Stimulated activated CD4-positive, alpha-beta T cell treated with anti-CD3 and anti-CD28 coated beads, Interleukin-4, amount 100 ng/mL, for 4 hours (primary cell): ENCODE measurements around the gene LCOR.
A peak's percentile ranks its signal among the peaks of the same experiment; 100 is the strongest.
"Not testable (repeated sequence)": the region's sequence is repeated elsewhere in the genome, so short reads cannot be mapped to it uniquely, and the experiment has no call there.

ENCODE experiments used
- DNase-seq, 2 experiments: peaks; one replicate each; pipeline ENCODE4 v3.0.0-alpha.2; 2020

Gene LCOR

DNA sequence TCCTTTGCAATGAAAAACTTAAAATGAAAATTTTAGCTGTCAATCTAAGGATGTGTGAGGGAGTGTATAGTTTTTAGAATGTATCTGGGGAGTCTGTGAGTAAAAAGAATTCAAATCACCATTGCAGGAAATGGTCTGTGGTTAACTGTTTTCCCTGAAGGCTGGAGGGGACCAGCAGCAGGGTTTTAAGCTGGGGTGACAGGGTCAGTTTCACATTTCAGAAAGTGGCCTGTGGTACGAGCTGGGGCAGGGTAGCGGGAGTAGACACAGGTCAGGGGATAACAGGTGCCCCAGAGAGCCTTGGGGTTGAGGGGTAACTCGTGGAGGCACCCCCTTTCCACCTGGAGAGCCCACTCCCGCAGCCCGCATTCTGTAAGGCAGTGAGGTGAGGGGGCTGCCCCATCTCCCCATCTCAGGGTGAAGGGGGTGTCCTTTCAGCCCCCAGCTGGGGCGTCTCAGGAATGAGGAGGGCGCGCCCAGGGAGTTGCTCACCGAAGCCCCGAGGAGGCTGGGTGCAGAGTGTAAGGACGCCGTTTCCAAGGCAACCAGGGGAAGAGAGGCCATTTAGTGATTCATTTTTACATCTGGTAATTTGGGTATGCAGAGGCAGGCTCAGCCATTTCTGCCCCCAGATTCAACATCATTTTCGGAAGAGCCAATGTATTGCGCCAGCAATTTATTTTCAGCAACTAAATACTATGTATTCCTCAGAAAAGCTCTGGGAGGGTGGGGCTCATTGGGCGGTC, 184.8 kb downstream of the LCOR start:
- no peak for DNase-seq

DNA sequence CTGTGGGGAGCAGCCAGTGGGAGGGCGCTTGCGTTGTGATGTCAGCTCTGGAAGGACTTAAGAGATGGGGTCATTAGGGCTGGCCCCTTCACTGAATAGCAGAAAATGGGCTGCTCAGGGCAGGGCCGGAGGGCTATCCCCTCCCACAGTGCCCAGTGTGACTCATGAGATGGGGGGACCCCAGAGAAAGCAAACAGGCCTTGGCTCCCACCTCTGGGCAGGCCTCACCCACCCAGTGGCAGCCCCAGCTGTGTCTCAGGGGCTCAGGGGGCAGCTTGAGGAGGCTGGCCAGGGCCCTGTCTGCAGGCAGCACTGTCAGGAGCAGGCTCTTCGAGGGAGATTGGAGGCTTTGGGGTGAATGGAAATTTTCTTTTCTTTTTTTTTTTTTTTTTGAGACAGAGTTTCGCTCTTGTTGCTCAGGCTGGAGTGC, 185.4 kb downstream of the LCOR start:
- DNase-seq = no peak

DNA sequence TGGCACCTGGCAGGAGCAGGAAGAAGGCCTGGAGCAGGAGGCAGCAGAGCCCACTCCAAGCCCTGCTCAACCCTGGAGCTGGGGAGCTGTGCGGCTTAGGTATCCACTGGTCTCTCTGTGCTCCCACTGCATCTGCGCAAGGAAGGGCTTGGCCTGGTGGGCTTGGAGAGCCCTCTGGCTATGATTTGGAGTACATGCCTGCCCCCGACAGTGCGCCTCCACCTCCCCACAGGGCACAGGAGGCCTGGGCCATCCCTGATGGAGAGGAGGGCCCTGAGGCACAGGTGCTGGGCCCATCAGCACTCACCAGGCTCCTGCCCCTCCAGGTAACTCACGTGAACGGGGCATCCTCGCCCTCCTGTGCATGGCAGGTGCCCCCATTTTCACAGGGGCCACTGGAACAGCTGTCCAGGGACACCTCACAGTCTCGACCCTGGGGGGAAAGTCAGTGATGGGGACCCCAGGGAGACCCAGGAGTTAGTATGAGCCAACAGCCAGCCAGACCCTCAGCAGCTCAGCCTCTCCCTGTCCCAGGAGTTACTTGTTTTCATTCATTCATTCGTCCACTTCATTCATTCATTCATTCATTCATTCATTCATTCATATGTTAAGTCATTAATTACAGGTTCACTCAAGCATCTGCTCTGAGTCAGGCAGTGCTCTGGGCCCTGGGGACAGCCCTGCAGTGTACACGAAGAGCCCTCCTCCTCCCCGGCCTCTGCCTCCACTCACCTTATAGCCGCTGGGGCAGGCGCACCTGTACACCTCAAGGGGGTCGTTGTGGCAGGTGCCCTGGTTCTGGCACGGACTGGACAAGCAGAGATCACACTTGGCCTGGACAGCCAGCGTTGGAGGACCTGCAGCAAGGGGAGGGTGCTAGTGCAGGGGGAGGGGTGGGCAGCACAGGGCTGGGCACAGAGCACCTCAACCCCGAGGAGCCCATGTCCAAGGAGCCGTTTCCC, 186.4 kb downstream of the LCOR start:
- DNase-seq = no peak

DNA sequence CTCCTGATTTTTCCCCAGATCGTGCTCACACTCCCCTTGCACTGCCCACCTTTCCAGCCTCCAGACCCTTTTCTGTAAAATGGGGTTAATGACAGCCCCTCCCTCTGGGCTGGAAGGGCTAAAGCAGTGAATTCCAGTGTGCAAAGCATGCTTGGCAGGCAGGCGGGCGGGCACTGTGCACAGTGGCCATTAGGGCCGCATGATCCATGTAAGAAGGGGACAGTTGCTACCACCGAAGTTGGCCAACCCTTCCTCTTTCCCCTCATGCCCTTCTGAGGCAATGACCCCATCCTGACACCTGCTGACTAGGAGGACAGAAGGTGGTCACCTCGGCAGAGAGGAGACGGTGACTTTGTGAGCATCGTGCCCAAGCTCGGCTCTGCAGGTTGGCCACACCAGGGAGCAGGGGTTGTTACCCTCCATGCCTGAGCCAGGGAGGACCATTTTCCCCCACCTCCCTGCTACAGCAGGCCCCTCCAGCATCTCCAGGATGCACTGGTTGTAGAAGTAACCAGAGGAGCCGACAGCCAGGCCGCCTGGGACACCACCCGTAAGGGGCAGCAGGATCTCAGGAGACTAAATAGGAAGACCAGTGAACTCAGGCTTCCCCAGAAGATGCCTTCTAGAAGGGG, 187.2 kb downstream of the LCOR start:
- DNase-seq = no peak

DNA sequence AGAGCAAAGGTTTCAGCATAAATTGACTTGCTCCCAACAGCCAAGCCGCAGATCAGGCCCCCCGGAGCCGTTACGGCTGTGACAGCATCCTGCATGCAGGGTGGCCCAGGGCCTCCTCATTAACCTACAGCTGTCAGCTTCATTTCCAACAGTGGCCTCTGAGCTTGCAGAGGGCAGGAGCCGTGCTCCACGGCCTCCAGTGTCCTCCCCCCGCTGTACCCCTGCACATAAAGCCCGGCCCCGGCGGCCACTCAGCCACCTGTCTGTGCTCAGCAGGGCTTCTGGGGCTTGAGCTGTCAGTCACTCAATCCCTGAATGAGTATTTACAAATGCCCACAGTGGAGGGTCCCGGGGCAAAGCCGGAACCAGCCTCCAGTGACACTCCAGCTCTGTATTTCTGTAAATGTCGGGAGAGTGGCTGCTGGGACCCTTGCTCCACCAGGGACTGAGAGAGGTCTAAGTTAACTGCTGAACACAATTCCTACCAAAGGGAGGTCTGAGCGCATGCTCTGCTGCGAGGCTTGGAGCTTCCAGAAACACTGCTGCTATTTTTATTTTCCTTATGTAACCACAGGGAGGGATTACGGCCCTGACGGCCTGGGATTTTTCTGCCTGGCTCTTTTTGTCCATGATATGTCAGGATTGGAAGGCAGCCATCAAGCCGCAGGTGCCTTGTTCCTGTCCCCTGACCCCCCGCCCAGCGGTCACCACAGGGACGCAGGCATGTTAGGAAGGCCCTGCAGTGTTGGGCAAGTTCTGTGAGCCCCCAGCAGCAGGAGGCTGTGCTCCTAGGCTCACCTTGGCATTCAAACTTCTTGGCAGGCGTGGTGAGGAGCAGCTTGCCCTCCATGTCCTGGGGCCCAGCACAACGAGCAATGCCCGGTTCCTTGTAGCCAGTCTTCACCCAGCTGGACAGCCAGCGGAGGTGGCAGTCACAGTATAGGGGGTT, 188.6 kb downstream of the LCOR start:
- DNase-seq = no peak

DNA sequence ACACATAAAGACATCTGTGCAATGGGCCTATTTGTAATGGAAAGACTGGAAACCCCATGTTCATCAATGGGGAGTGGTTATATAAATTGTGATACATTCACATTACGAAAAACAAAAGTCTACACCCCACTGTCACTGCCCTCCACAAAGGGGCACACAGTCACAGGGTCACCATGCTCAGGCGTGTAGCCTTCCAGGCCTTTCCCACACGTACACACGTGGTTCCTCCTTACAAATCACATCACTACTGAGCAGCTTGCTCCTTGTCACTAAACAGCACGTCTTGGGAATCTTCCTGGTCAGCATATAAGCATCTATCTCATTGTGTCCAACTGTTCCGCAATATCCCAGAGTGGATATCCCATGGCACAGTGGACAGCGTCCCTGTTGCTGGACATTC, 190.5 kb downstream of the LCOR start:
- DNase-seq = no peak

DNA sequence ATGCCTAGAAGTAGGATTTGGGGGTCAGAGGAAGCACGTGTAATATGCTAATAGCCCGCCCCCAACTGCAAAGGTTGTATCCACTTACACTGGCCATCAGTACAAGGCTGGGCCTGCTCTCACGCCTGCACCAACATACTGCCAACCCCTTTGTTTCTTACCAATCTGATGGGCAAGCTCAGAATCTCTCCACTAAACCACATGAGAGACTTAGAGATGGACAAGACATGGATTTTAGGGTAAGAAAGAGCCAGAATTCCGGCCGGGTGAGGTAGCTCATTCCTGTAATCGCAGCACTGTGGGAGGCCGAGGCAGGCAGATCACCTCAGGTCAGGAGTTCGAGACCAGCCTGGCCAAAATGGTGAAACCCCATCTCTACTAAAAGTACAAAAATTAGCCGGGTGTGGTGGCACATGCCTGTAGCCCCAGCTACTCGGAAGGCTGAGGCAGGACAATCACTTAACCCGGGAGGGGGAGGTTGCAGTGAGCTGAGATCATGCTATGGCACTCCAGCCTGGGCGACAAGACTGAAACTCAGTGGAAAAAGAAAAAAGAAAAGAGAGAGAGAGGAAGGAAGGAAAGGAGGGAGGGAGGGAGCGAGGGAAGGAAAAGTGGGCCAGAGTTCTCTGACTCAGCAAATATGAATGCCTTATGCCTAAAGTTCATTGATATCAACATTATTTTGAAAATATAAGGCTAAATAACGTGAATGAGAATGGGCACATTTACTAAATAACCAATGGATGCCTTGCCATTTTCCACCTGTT, 191.5 kb downstream of the LCOR start:
- DNase-seq = no peak

DNA sequence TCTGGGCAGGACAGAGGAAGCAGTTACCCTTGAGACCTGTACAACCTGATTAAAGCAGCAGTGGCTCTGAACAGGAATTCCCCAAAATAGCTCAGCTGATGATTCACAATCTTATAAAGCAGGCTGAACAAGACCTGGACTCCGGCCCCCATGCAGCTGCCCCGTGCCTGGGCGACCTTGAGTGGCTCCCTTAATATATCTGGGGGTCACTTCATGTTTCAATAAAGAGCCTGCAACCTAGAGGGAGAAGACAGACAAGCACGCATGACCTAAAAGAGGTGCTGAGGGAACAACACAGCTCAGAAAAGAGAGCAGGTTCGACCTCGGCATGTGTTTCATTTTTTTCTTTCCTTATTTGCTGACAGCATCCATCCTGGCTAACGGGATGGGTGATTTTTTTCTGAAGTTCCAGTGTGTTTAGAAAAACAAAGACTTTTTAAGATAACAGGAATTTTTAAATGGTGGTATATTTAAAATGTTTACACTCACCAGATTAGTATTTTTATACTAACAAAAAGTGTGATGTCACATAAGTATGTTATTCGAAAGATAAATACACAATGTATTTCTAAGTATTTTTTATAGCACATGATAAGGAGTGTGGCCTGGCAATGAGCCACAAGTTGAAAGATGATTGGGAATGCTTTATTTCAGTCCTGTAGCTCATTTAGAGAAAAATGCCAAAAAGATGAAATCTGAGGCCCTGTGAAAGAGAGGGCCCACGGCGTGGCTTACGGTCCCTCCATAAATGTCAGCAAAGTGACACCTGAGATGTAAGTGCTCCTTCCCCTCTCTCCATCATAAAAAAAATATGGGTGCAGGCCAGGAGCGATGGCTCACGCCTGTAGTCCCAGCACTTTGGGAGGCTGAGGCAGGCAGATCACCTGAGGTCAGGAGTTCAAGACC, 192.3 kb downstream of the LCOR start:
- DNase-seq = no peak

DNA sequence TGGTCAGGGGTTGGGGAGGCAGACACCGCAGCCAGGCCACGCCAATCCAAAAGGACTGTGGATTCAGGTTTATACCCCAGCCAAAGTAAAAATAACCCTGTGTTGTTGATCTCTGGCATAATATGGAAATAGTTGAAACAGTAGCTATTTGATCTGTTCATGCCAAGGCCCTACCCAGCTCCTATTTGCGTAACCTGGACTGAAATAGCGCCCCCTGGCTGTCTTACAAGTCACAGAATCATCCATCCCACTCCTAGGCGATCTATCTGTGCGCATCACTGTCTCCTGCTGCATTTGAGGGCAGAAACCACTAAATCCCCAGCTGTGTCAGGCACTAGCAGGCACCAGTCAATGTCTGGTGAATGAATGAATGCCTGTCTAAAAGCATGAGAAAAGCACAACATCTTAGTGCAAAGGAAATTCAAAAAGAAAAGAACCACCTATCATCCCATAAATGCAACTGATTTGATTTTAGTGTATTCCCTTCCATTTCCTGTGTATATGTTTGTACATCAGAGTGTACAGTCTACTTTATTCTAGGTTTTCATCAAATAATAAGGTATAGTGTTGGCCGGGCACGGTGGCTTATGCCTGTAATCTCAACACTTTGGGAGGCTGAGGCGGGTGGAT, 193.6 kb downstream of the LCOR start:
- DNase-seq = peak; percentile 25 to 30

DNA sequence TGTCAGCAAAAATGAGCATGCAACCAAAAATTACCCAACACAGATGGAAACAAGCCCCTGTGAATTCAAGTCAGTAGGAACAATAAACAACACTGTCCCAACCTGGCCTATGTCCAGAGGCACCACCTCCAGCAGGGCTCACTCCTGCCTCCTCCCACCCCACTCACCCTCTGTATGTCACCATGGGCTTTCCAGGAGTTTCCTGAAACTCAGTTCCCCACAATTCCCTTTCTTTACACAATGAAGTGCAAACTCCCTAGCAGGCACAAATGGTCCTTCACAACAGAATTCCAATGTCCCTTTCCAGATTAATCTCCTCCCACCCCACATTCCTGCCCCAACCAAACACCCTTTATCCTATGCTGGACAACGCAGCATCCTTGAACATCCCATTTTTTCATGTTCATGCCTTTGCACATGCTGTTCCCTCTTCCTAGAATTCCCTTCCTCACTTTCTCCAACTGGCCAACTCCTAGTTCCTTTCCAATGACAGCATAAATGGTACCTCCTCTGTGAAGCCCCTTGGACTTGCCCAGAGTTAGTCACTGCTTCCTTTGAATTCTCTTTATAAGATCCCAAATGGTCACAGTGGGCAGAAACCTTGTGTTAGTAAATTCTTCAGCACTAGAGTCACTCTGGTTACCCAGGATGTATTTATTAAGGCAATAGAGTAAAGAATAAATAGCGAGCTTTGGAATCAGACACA, 196.2 kb downstream of the LCOR start:
- no peak for DNase-seq

DNA sequence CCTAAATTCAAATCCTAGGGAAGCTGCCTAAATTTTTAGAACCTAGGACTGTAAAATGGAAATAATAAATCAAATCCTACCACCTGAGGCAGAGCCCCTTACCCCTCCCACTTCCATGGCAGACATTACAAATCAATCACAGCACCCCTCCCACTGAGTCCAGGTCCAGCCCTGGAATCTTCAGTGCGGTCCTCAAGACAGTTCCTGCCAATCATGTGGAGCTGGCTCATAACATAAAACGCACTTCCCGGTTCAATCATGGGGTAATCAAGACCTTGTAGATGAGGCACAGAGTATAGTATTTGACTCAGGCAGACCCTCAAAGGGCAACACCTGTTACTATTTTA, 196.7 kb downstream of the LCOR start:
- no peak for DNase-seq

DNA sequence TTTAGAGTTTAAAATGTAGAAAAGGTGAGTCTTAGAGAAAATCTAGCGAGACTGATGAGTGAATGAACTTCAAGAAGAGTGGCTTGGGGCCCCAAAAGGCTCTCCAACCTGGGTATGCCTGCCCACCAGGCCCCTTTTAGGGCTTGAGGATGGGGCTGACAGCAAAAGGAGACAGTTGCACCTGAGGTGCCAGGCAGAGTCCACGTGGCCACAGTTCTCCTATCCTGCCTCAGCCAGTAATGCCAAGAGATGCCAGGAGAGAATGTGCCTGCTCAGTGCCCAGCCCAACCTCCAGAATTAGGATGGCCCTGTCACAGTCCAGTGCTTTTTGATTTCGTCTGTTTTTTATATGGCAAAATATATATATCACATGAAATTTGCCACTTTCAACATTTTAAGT, 197.2 kb downstream of the LCOR start:
- no peak for DNase-seq

DNA sequence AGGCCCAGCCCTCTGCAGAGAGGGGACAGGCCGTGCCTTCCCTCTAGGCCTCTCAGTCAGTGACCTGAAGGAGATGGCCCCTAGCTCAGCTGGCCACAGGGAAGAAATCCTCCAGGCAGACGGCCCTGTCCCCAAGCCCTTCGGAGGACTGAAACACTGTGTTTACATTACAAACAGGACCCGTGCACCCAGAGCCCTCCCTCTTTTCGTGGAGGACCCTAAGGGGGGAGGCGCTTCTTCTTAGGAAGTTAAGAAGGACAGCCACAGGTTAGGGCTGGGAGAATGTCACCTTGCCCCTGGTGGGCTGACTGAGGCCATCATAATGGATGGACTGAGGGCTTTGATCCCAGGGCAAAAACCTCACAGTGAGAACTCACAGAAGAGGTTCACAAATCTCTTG, 198.8 kb downstream of the LCOR start:
- DNase-seq = no peak

DNA sequence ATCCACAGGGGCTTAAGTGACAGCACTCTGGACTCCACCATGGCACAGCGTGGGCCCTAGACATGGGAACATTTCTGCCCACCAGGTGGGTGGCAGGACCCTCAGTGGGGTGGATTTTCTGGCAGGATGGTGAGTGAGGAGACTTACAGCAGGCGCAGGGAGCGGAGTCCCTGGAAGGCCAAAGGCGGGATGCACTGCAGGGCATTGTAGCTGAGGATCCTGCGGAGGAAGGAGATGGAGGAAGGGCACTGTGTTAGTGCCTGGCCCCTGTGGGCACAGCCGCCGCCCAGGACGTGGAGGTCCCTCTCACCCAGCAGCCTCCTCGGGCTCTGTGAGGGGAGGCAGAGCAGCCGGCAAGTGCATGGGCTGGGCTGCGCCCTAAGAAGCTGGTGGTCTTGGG, 199.4 kb downstream of the LCOR start:
- no peak for DNase-seq

DNA sequence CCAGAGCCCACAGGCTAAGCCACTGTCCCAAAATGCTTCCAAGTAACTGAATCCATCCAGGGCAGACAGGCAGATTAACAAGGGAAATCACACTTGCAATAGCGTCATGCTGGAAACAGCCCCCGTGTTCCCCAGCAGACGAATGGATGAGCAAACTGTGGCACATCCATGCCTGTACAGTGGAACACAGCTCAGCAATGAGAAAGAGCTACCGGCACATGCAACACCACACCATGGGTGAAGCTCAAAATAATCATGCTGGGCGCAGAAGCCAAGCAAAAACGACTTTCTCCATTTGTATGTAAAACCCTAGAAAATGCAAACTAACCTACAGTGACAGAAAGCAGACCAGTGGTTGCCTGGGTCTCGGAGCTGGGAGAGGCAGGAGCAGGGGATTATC, 200.5 kb downstream of the LCOR start:
- DNase-seq = no peak

DNA sequence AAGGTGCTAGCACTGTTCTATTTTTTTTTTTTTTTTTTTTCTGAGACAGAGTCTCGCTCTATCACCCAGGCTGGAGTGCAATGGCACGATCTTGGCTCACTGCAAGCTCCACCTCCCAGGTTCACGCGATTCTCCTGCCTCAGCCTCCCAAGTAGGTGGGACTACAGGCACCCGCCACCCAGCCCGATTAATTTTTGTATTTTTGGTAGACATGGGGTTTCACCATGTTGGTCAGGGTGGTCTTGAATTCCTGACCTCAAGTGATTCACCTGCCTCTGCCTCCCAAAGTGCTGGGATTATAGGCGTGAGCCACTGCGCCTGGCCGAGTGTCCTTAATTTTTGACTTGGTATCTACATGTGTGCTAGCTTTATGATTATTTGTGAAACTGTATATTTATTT, 201.7 kb downstream of the LCOR start:
- not testable (repeated sequence) for DNase-seq

DNA sequence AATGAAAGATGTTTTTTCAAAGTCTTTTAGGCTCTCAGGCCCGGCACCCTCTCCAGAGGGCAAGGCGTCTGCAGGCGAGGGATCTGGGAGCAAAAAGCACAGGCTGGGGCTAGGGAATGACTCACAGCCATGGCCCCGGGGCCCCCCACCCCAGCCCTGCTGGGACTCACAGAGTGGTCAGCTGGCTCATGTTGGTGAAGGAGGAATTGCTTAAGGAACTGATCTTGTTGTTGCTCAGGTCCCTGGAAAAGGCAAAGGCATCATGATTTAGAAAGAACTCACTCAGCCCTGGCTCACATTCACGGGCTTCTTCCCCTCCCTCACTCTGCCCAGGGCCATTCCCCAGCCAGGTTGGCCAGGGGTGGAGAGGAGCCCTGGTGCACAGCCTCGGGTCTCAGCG, 202.2 kb downstream of the LCOR start:
- no peak for DNase-seq

DNA sequence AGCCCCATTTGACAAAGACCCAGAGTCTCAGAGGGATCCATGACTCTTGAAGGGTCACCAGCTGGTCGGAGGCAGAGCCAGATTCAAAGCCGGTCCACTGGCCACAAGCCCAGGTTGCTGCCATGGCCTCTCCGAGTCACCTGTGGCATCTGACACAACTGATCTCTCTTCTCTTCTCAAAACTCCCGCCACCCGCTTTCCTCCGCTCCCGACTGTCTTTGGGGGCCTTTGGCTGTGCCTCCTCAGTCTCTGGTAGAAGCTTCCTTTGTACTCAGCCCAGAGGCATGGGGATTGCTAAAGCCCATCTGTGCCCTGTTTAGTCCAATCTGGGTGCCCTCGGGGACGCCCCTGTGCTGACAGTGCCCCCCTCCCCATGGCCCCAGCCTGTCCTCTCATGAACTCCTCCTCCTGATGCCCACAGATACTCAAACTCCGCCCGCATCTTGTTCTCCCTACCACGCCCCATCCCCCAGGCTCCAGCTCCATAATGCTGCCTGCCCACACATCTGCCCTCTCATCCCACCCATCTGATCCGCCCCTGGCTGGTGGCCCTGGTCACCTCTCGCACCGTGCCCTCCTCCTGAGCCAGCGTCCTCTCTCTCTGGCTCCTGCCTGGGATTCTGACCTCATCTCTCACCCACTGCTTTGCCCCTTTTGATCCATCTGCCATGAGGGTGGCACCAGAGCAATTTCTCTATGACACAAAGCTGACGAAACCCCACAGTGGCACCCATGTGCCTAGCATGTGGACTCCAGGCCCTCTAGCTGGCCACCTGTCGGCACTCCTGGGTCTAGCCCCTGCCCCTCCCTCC, 203.1 kb downstream of the LCOR start:
- DNase-seq = no peak
